Neuronal stem cell (in vitro differentiated cells): ENCODE measurements around the gene REPS1.

Source experiments
- DNase-seq: peaks from one replicate; pipeline ENCODE4 v3.0.0-alpha.2; 2013; ENCODE audit warnings: low spot score
- H2AFZ ChIP-seq: one replicate; pipeline ENCODE4 v1.6.1; 2013; ENCODE audit warnings: mild to moderate bottlenecking, low read length, inconsistent platforms
- H2AK5ac ChIP-seq: 2 replicates; pipeline ENCODE4 v1.6.1; 2013; ENCODE audit warnings: low read depth, mild to moderate bottlenecking, inconsistent platforms, low read length, moderate library complexity, mixed read lengths
- H2BK120ac ChIP-seq: 2 replicates; pipeline ENCODE4 v1.6.1; 2013; ENCODE audit warnings: low read depth, mild to moderate bottlenecking, inconsistent platforms, low read length, moderate library complexity, mixed read lengths
- H2BK12ac ChIP-seq: one replicate; pipeline ENCODE4 v1.6.1; 2013; ENCODE audit warnings: low read length, inconsistent platforms
- H2BK15ac ChIP-seq: 2 replicates; pipeline ENCODE4 v1.6.1; 2013; ENCODE audit warnings: mild to moderate bottlenecking, low read length, inconsistent platforms, mixed read lengths
- H2BK5ac ChIP-seq: one replicate; pipeline ENCODE4 v1.6.1; 2013; ENCODE audit warnings: inconsistent platforms, mild to moderate bottlenecking, low read length, moderate library complexity
- H3K14ac ChIP-seq: one replicate; pipeline ENCODE4 v1.6.1; 2013; ENCODE audit warnings: low read length, inconsistent platforms
- H3K18ac ChIP-seq: 2 replicates; pipeline ENCODE4 v1.6.1; 2013; ENCODE audit warnings: low read length, inconsistent platforms
- H3K23ac ChIP-seq: 2 replicates; pipeline ENCODE4 v1.6.1; 2013; ENCODE audit warnings: low read depth, mild to moderate bottlenecking, mixed read lengths, low read length, inconsistent platforms; ENCODE audit not compliant: poor library complexity
- H3K27ac ChIP-seq: replicated peaks from 3 replicates; pipeline ENCODE4 v1.5.1; 2013; ENCODE audit warnings: low read length, inconsistent platforms
- H3K27me3 ChIP-seq, 3 experiments: 2 replicates each; pipeline ENCODE4 v1.6.1; 2013; ENCODE audit warnings: low read length in 3 of 3, mild to moderate bottlenecking in 2 of 3, inconsistent platforms in 1 of 3, low read depth in 1 of 3, mixed read lengths in 1 of 3, moderate library complexity in 1 of 3; ENCODE audit not compliant: control insufficient read depth in 3 of 3, insufficient read depth in 3 of 3
- H3K36me3 ChIP-seq, 2 donors: replicated peaks in 1 of 2; 2 replicates each; pipeline ENCODE4 v1.6.1; 2013; ENCODE audit warnings: low read length in 2 of 2; ENCODE audit not compliant: control insufficient read depth in 2 of 2, insufficient read depth in 2 of 2
- H3K4ac ChIP-seq: 2 replicates; pipeline ENCODE4 v1.6.1; 2013; ENCODE audit warnings: inconsistent platforms, mild to moderate bottlenecking, low read length, moderate library complexity
- H3K4me1 ChIP-seq, 2 donors: 1 replicate in 1 of 2; 2 replicates in 1 of 2; pipeline ENCODE4 v1.6.1; 2013; ENCODE audit warnings: low read length in 2 of 2, low read depth in 1 of 2; ENCODE audit not compliant: control insufficient read depth in 2 of 2, insufficient read depth in 1 of 2
- H3K4me2 ChIP-seq: one replicate; pipeline ENCODE4 v1.6.1; 2013; ENCODE audit warnings: mild to moderate bottlenecking, low read length, inconsistent platforms; ENCODE audit not compliant: insufficient read depth, poor library complexity, severe bottlenecking
- H3K4me3 ChIP-seq, 2 donors: 2 replicates each; pipeline ENCODE4 v1.5.1; 2013; ENCODE audit warnings: low read length in 2 of 2, mild to moderate bottlenecking in 2 of 2, inconsistent platforms in 1 of 2, moderate library complexity in 1 of 2
- H3K79me1 ChIP-seq: one replicate; pipeline ENCODE4 v1.6.1; 2013; ENCODE audit warnings: low read depth, mild to moderate bottlenecking, inconsistent platforms, low read length, moderate library complexity
- H3K9ac ChIP-seq: one replicate; pipeline ENCODE4 v1.6.1; 2013; ENCODE audit warnings: mild to moderate bottlenecking, low read depth, low read length, inconsistent platforms; ENCODE audit not compliant: poor library complexity
- H3K9me3 ChIP-seq, 2 donors: replicated peaks in 1 of 2; 2 replicates each; pipeline versions ENCODE3 to v1.6.1; 2013; ENCODE audit warnings: low read length in 2 of 2, mild to moderate bottlenecking in 2 of 2, inconsistent platforms in 1 of 2, low read depth in 1 of 2, mixed read lengths in 1 of 2, moderate library complexity in 1 of 2; ENCODE audit not compliant: control insufficient read depth in 2 of 2, insufficient read depth in 1 of 2
- H4K8ac ChIP-seq: one replicate; pipeline ENCODE4 v1.6.1; 2013; ENCODE audit warnings: low read depth, mild to moderate bottlenecking, inconsistent platforms, low read length, moderate library complexity
- H4K91ac ChIP-seq: one replicate; pipeline ENCODE4 v1.6.1; 2013; ENCODE audit warnings: low read length, low read depth, mild to moderate bottlenecking, inconsistent platforms; ENCODE audit not compliant: poor library complexity
- WGBS, 2 donors: extraction: QIAGEN DNeasy Blood & Tissue Kit; methylation state at CpG; one replicate each; pipeline ENCODE4 v1.1.7; 2013; ENCODE audit warnings: missing lambda C conversion rate in 2 of 2, mixed read lengths in 1 of 2; ENCODE audit not compliant: insufficient read length in 2 of 2, insufficient replicate concordance in 1 of 2; ENCODE audit errors: extremely low coverage in 2 of 2; 5-methylcytosine and 5-hydroxymethylcytosine counted together

The REPS1 gene

DNA sequence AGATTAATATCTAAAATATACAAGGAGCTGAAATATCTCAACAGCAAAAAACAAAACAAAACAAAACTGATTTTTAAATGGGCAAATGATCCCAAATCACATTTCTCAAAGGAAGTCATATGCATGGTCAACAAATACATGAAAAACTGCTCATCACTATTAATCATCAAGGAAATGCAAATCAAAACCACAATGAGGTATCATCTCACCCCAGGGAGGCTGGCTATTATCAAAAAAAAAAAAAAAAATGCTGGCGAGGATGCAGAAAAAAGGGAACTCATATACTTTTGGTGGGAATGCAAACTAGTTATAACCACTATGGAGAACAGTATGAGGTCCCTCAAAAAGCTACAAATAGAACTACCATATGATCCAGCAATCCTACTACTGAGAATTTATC, 34.6 kb downstream of the REPS1 start:
- H3K27ac ChIP-seq, result no peak overlapping the region
- no peak overlapping the region for H2BK12ac ChIP-seq
- no peak overlapping the region for H3K23ac ChIP-seq
- H2BK15ac ChIP-seq, result no peak overlapping the region
- H3K14ac ChIP-seq, result no peak overlapping the region
- no CpG with 5 or more reads among the region's 1 CpG for WGBS, 2 donors
- H2BK5ac ChIP-seq, result no peak overlapping the region
- peaks cover 2% of the 10 kb centered on the region for H3K79me1 ChIP-seq
- no peak overlapping the region for H4K91ac ChIP-seq
- H3K18ac ChIP-seq, result no peak overlapping the region
- H3K4me2 ChIP-seq, result no peak overlapping the region
- DNase-seq, result no peak
- no peak overlapping the region for H2BK120ac ChIP-seq
- H4K8ac ChIP-seq, result no peak overlapping the region
- H3K36me3 ChIP-seq, result no peaks in the 10 kb centered on the region
- no peaks in the 10 kb centered on the region for H3K4me1 ChIP-seq
- no peak overlapping the region for H3K4ac ChIP-seq
- no peak overlapping the region for H3K4me3 ChIP-seq
- H3K27me3 ChIP-seq, result no peaks in the 10 kb centered on the region
- H3K9ac ChIP-seq, result no peak overlapping the region
- no peak overlapping the region for H2AK5ac ChIP-seq
- no peak overlapping the region for H2AFZ ChIP-seq
- H3K9me3 ChIP-seq, result peaks cover 0 to 5% of the 10 kb centered on the region in 2 donors

DNA sequence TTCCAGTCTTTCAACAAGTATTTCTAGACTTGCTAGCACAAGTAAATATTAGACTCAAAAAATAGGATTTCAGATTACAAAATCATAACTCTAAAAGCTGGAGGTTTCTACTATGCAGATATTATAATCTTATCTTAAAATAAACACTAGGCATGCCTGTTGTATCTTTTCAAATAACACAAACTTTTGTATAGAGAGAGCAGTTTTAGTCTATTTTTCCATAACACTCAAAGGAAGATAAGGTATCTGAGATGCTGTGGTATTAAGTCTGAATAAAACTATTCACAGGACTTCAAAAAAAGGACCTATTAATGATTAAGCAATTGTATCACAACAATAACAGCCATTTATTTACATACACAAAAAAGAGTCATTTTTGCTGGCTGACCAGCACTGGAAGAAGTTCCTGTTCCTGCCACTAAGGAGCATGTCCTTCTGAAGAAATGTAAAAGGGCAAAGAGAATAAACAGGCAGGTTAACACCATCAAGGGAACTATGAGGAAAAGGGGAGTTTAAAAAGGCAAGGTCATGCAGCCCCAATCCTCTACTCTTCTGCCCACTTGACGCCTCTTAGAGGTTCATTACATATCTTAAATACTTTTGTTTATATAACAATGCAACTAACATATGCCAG, 39.4 kb downstream of the REPS1 start:
- Histone ChIP-seq H2AFZ (no peak overlapping the region), H2BK12ac (no peak overlapping the region), H2AK5ac (no peak overlapping the region), H4K91ac (no peak overlapping the region), H2BK120ac (no peak overlapping the region), H4K8ac (no peak overlapping the region), H3K23ac (no peak overlapping the region), H3K9me3 (peaks cover 0 to under 1% of the 10 kb centered on the region in 2 donors), H3K4me3 (no peak overlapping the region), H2BK15ac (no peak overlapping the region), H2BK5ac (no peak overlapping the region), H3K14ac (no peak overlapping the region), H3K27me3 (no peaks in the 10 kb centered on the region), H3K27ac (no peak overlapping the region), H3K4me2 (no peak overlapping the region), H3K9ac (no peak overlapping the region), H3K4ac (no peak overlapping the region), H3K79me1 (no peaks in the 10 kb centered on the region), H3K18ac (no peak overlapping the region), H3K4me1 (no peaks in the 10 kb centered on the region), H3K36me3 (peaks cover 6 to 32% of the 10 kb centered on the region in 2 donors)
- DNase-seq, result no peak
- WGBS, 2 donors, result no CpG with 5 or more reads among the region's 1 CpG

DNA sequence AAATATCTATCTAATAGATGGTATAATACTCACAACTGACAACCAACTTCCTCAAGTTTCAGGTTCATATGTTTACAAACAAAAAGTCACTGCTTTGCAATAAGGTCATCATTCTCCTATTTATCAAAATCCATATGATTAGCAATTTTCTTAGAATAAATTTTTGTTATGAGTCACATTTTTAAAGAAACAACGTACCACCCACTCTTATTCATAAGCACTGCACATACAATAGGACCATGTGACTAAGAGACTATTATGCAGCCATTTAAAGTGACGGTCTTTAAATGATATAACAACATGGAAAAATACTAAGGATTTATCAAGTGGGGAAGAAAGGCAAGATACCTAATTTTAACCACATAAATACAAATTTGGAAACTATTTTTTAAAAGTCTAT, 40.0 kb downstream of the REPS1 start:
- no peak overlapping the region for H3K9ac ChIP-seq
- no peaks in the 10 kb centered on the region for H3K27me3 ChIP-seq
- DNase-seq, result no peak
- H3K79me1 ChIP-seq, result no peaks in the 10 kb centered on the region
- no peak overlapping the region for H3K4ac ChIP-seq
- H3K4me1 ChIP-seq, result no peaks in the 10 kb centered on the region
- no peak overlapping the region for H3K27ac ChIP-seq
- H2BK12ac ChIP-seq, result no peak overlapping the region
- H2BK5ac ChIP-seq, result no peak overlapping the region
- no peak overlapping the region for H2BK15ac ChIP-seq
- no peak overlapping the region for H4K8ac ChIP-seq
- no CpG with 5 or more reads among the region's 2 CpGs for WGBS, 2 donors
- no peak overlapping the region for H3K4me3 ChIP-seq
- H3K36me3 ChIP-seq, result peaks cover 6 to 39% of the 10 kb centered on the region in 2 donors
- no peak overlapping the region for H3K4me2 ChIP-seq
- no peak overlapping the region for H3K18ac ChIP-seq
- H3K23ac ChIP-seq, result no peak overlapping the region
- no peak overlapping the region for H2AK5ac ChIP-seq
- no peak overlapping the region for H4K91ac ChIP-seq
- H2BK120ac ChIP-seq, result no peak overlapping the region
- H3K9me3 ChIP-seq, result no peaks in the 10 kb centered on the region
- no peak overlapping the region for H3K14ac ChIP-seq
- no peak overlapping the region for H2AFZ ChIP-seq

DNA sequence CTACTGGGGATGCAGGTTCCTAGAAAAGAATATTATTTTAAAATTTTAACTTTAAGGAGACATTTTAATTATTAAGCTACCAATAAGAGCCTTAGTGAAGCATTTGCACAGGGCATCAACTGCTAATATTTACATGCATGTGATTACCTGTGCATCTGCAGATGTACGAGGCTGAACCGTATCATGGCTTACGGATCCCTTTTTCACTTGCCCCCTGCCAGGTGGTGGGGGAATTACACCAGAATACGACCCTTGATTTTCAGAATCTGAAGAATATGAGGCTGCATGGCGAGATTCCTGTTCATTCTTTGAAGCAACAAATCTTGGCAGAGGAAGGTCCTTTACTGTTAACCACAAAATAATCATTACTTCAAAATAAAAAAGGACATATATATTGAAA, 42.7 kb downstream of the REPS1 start:
- DNase-seq, result no peak
- H3K27ac ChIP-seq, result no peak overlapping the region
- H3K18ac ChIP-seq, result no peak overlapping the region
- H2BK120ac ChIP-seq, result no peak overlapping the region
- no peak overlapping the region for H2AFZ ChIP-seq
- no peak overlapping the region for H3K14ac ChIP-seq
- no peak overlapping the region for H2BK12ac ChIP-seq
- no peak overlapping the region for H2BK15ac ChIP-seq
- H3K4me2 ChIP-seq, result no peak overlapping the region
- no peak overlapping the region for H2AK5ac ChIP-seq
- H3K27me3 ChIP-seq, result no peaks in the 10 kb centered on the region
- no peak overlapping the region for H4K8ac ChIP-seq
- H3K9me3 ChIP-seq, result no peaks in the 10 kb centered on the region
- no peak overlapping the region for H4K91ac ChIP-seq
- H3K9ac ChIP-seq, result no peak overlapping the region
- no peak overlapping the region for H3K4me3 ChIP-seq
- no peak overlapping the region for H3K23ac ChIP-seq
- no CpG with 5 or more reads among the region's 5 CpGs for WGBS, 2 donors
- H3K4me1 ChIP-seq, result no peaks in the 10 kb centered on the region
- H3K36me3 ChIP-seq, result peaks cover 7 to 63% of the 10 kb centered on the region in 2 donors
- H3K79me1 ChIP-seq, result no peaks in the 10 kb centered on the region
- H3K4ac ChIP-seq, result no peak overlapping the region
- no peak overlapping the region for H2BK5ac ChIP-seq
